Measurements from ENCODE around the gene GABPA. TPM values are rescaled to one million over a fixed set of nuclear protein-coding genes. Genes with fewer than 3 reads are reported as not detected.
A peak's percentile ranks its signal among the peaks of the same experiment; 100 is the strongest.

The GABPA gene
- total RNA-seq, 3 donors from 2014 or later: 21.9 to 26.5 (median 24.8) TPM

DNA sequence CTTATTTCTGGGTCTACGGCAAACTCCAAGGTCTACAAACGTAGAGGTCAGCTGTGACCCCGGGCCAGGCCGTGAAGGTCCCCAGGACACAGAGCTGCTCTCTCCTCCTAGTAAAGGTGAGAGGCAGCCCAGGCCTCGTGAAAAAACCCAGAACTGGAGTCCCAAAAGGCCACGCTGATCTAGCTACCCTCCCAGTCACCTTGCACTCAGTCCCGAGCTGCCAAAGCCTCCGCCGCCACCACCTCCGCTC lies 193 bp upstream of the GABPA start:
- ATAC-seq (no peak), DNase-seq (no peak)
- intact Hi-C loops (cut with DNase I, micrococcal nuclease): no loop called here
- Histone ChIP-seq H3K36me3 (ENCODE audit: low read depth) (no peaks in the 10 kb centered on the region), H3K4me3 (peak overlapping the region; percentile 91), H3K9me3 (no peaks in the 10 kb centered on the region), H3K4me1 (ENCODE audit: low read depth) (peaks cover 28% of the 10 kb centered on the region)
- TF ChIP-seq, protein P1, sequence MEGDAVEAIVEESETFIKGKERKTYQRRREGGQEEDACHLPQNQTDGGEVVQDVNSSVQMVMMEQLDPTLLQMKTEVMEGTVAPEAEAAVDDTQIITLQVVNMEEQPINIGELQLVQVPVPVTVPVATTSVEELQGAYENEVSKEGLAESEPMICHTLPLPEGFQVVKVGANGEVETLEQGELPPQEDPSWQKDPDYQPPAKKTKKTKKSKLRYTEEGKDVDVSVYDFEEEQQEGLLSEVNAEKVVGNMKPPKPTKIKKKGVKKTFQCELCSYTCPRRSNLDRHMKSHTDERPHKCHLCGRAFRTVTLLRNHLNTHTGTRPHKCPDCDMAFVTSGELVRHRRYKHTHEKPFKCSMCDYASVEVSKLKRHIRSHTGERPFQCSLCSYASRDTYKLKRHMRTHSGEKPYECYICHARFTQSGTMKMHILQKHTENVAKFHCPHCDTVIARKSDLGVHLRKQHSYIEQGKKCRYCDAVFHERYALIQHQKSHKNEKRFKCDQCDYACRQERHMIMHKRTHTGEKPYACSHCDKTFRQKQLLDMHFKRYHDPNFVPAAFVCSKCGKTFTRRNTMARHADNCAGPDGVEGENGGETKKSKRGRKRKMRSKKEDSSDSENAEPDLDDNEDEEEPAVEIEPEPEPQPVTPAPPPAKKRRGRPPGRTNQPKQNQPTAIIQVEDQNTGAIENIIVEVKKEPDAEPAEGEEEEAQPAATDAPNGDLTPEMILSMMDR (IDR thresholded peaks at IDR 0.05): no peak

DNA sequence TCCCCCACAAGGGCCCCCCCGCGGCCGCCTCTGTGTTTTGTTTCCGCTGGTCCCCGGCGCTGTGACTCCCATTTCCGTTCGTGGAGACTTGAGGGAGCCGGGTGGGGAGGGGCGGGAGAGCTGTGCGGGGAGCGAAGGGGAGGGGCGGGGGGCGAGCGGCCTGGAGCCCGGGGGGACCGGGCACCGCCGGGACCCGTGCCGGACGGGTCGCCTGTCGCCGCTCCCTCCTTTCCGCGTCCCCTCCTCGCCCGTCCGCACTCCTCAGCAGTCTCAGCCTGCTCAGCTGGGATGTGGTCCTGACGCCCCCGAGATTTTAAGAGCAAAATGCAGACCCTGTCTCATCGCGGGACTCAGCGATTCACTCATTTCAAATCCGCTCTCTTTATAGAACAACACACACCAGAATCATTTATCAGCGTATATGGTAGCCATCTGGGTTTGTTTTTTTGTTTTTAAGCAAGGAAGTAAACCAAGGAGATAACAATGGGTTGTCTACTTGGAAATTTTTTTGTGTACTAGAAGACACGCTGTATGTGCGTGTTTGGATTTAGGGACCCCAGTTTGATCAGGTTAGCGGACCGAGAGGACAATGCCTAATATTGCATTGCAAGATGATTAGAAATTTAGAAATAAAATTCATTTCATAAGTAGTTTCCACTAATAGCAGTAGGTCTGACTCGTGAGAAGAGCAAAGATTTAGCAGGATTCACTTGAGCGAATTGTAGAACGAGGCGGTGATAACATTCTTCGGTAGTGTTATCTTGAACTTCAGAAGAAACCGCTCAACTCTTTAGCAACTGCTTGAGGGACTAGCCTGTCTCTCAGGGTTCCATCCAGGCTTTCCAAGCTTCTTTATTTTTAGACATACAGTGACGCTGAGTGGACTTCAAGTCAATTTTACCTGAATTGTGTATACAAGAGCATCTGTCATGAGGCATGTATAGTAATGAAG lies 1.1 kb downstream of the GABPA start:
- Histone ChIP-seq H3K4me1 (ENCODE audit: low read depth) (peaks cover 28% of the 10 kb centered on the region), H3K9me3 (no peaks in the 10 kb centered on the region), H3K4me3 (peak overlapping the region; percentile 91), H3K36me3 (ENCODE audit: low read depth) (no peaks in the 10 kb centered on the region)
- TF ChIP-seq, protein P1 (IDR thresholded peaks at IDR 0.05): no peak
- intact Hi-C loops (cut with DNase I, micrococcal nuclease): no loop called here
- peak; percentile 67 for ATAC-seq
- DNase-seq: peak; percentile 89 to 91 (median 89)

DNA sequence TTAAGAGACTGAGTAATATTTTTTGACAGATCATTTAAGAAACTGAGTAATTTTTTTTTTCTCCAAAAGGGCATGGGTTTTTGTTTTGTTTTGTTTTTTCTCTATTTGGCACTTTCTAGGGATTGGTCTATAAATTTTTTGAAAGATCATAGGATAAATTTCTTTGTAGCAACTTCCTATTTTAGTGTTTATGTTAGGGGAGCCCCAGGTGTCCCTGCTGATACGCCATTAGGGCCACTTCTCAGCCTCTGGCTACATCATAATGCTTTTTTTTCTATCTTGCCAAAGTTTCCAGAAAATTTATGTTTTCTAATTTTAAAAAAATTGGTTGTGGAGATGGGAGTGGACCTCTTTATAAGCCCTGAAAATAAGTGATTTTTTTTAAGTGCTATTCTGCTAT lies 2.6 kb downstream of the GABPA start:
- no peaks in the 10 kb centered on the region for H3K9me3 ChIP-seq
- no peak for ATAC-seq
- intact Hi-C loops (cut with DNase I, micrococcal nuclease): no loop called here
- no peaks in the 10 kb centered on the region for H3K36me3 ChIP-seq (ENCODE audit: low read depth)
- H3K4me3 ChIP-seq: no peak overlapping the region
- TF ChIP-seq, protein P1 (IDR thresholded peaks at IDR 0.05): no peak
- DNase-seq: no peak
- H3K4me1 ChIP-seq (ENCODE audit: low read depth): peaks cover 22% of the 10 kb centered on the region

DNA sequence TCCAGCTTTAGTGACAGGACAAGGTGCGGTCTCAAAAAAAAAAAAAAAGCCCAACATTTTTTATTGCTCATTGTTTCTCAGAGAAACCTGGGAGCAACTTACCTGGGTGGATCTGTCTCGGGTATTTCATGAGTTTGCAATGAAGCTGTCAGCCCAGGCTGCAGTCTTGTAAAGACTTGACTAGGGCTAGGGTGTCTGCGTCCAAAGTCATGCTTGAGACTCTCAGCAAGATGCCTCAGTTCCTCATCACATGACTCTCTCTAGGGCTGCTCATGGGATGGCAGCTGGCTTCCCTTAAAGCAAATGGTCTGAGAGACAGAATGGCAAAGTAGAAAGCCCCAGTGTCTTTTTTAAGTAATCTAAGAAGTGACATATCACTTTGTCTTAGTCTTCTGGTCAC lies 8.1 kb downstream of the GABPA start:
- peak; percentile 65 for ATAC-seq
- intact Hi-C loops (cut with DNase I, micrococcal nuclease): no loop called here
- no peaks in the 10 kb centered on the region for H3K4me1 ChIP-seq (ENCODE audit: low read depth)

DNA sequence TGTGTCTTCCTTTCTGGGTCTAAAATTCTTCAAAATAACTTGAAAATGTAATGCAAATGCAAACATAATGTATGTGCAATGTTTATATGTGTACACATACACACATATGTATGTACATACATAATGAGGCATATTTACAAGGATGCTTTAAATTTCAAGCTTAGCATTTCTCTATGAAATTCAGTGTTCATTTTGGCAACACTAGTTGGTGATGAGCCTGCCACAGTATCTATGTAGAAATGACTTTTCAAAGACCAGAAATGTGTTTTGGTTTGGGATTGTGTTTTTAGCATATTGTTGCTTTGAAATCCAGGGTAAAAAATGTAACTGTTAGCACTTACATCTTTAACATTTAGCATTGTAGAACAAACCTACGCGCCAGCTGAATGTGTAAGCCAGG lies 10.1 kb downstream of the GABPA start:
- no peaks in the 10 kb centered on the region for H3K9me3 ChIP-seq
- no peaks in the 10 kb centered on the region for H3K36me3 ChIP-seq (ENCODE audit: low read depth)
- TF ChIP-seq, protein P1 (IDR thresholded peaks at IDR 0.05): no peak
- H3K4me3 ChIP-seq: no peak overlapping the region
- DNase-seq (no peak), ATAC-seq (no peak)
- intact Hi-C loops (cut with DNase I, micrococcal nuclease): no loop called here
- no peaks in the 10 kb centered on the region for H3K4me1 ChIP-seq (ENCODE audit: low read depth)

More for the DNA sequence above, 8.1 kb downstream of the GABPA start:
- H3K36me3 ChIP-seq (ENCODE audit: low read depth): no peaks in the 10 kb centered on the region
- no peak overlapping the region for H3K4me3 ChIP-seq
- DNase-seq: no peak
- TF ChIP-seq, protein P1 (IDR thresholded peaks at IDR 0.05): no peak
- no peaks in the 10 kb centered on the region for H3K9me3 ChIP-seq

Measured in mucosa of descending colon (tissue), 3 donors.